Natural killer cell (primary cell): ENCODE data around the gene CCN5. TPM values are rescaled to one million over a fixed set of nuclear protein-coding genes. Genes with fewer than 3 reads are reported as not detected.

Experiments used
- ATAC-seq, 3 donors: fragments of 150-1000 bp in 2 of 3; fragments of 200-7000 bp in 1 of 3; cut with Tn5 transposase; 1 replicate in 1 of 3; 2 replicates in 2 of 3; pipeline ENCODE4 v1.10.0; 2021; ENCODE audit warnings: mild to moderate bottlenecking in 2 of 3, moderate library complexity in 2 of 3
- DNase-seq, 2 donors: peaks; one replicate each; pipeline versions ENCODE4 v3.0.0 to v3.0.0-alpha.2; 2013 to 2021; ENCODE audit warnings: mixed read lengths in 1 of 2
- H3K27ac ChIP-seq: one replicate; pipeline ENCODE4 v1.5.1; 2013; ENCODE audit warnings: mild to moderate bottlenecking, low read length
- H3K27me3 ChIP-seq: one replicate; pipeline ENCODE4 v1.6.1; 2013; ENCODE audit warnings: low read length; ENCODE audit not compliant: control insufficient read depth, insufficient read depth
- H3K36me3 ChIP-seq: one replicate; pipeline ENCODE4 v1.6.1; 2013; ENCODE audit warnings: low read length; ENCODE audit not compliant: control insufficient read depth, insufficient read depth
- H3K4me1 ChIP-seq: one replicate; pipeline ENCODE4 v1.6.1; 2013; ENCODE audit warnings: low read length; ENCODE audit not compliant: control insufficient read depth, insufficient read depth
- H3K4me3 ChIP-seq: one replicate; pipeline ENCODE4 v1.5.1; 2013; ENCODE audit warnings: low read length
- H3K9me3 ChIP-seq: one replicate; pipeline ENCODE4 v1.6.1; 2013; ENCODE audit warnings: low read length; ENCODE audit not compliant: control insufficient read depth, insufficient read depth
- H3K27ac Mint-ChIP-seq, 2 donors: one replicate each; pipeline ENCODE4 v1.8.0; 2022; ENCODE audit warnings: mild to moderate bottlenecking in 2 of 2, mixed read lengths in 2 of 2, moderate library complexity in 1 of 2
- H3K27me3 Mint-ChIP-seq, 2 donors: one replicate each; pipeline ENCODE4 v1.8.0; 2022; ENCODE audit warnings: low read depth in 2 of 2, mixed read lengths in 2 of 2
- H3K36me3 Mint-ChIP-seq: one replicate; pipeline ENCODE4 v1.8.0; 2022; ENCODE audit warnings: mixed read lengths
- H3K4me1 Mint-ChIP-seq, 2 donors: one replicate each; pipeline ENCODE4 v1.8.0; 2022; ENCODE audit warnings: mixed read lengths in 2 of 2
- H3K4me3 Mint-ChIP-seq: one replicate; pipeline ENCODE4 v1.8.0; 2022; ENCODE audit warnings: mild to moderate bottlenecking, moderate library complexity, mixed read lengths
- H3K9me3 Mint-ChIP-seq, 2 donors: one replicate each; pipeline ENCODE4 v1.8.0; 2022; ENCODE audit warnings: mixed read lengths in 2 of 2
- CTCF ChIP-seq: fragments of 200-600 bp; IDR thresholded peaks from one replicate; pipeline ENCODE4 v1.8.0; 2022; ENCODE audit warnings: antibody characterized with exemption
- WGBS: methylation state at CpG from one replicate; pipeline ENCODE4 v1.1.7; 2013; ENCODE audit warnings: missing lambda C conversion rate; ENCODE audit not compliant: insufficient coverage; 5-methylcytosine and 5-hydroxymethylcytosine counted together
- intact Hi-C: fragments of 100-400 bp; cut with micrococcal nuclease; formaldehyde crosslinking; loops from one replicate; pipeline ENCODE4 v1.14.2; 2022
- total RNA-seq, 4 donors: library from RNA; stranded (reverse); fragments of 120-200 nt in 1 of 4; gene quantifications; one replicate each; pipeline versions ENCODE4 v1.2.3 to v1.2.4, GENCODE V29; 2013 to 2022

The CCN5 gene
- total RNA-seq, 3 donors from 2014 or later (not counting 1 experiment from before 2014, with no cell fraction given), result not detected

DNA sequence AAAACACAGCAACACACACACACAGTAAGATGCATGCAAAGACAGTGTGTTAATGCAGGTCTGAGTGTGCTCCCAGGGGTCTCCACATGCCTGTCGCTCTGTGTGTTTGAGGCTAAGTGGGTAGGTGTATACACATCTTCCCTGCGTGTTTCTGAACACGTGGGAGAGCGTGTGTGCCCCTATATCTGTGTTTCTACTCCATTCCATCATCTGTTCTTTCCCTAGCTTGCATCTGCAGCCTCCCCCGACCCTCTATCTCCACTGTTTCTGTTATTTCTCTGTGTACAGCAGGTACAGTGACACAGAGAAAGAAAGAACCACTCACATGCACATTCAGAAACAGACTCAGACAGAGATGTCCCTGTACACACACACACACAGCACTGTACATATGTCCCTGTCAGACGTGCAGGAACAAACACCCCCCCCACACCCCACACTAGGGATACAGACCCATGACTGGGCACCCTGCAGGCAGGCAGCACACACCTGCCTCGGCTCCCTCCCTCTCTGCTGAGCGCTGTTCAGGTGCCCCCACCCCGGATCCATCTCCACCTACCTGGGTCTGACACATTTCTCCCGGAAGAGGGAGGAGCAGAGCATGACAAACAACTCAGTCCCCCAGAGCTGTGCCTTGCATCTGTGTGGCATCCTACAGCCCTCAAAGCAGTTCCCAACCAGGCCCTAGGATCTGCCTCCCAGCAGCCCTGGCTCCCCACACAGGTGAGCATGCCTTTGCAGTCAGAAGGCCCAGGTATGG lies 58.1 kb downstream of the CCN5 start:
- no peak overlapping the region for H3K27ac Mint-ChIP-seq
- DNase-seq (no peak), ATAC-seq (no peak)
- WGBS, result 58% methylated on average over 10 of the region's 10 CpGs
- no peaks in the 10 kb centered on the region for H3K4me1 Mint-ChIP-seq
- H3K36me3 Mint-ChIP-seq, result no peaks in the 10 kb centered on the region
- Histone ChIP-seq H3K4me1 (no peaks in the 10 kb centered on the region), H3K27me3 (peaks cover 2% of the 10 kb centered on the region), H3K36me3 (no peaks in the 10 kb centered on the region), H3K9me3 (no peaks in the 10 kb centered on the region), H3K4me3 (no peak overlapping the region), H3K27ac (no peak overlapping the region)
- intact Hi-C loops, result no loop called here
- TF ChIP-seq CTCF, result no peak
- no peaks in the 10 kb centered on the region for H3K9me3 Mint-ChIP-seq
- no peak overlapping the region for H3K4me3 Mint-ChIP-seq
- H3K27me3 Mint-ChIP-seq, result peaks cover 13 to 15% of the 10 kb centered on the region in 2 donors

- no peak overlapping the region for H3K27ac ChIP-seq
- Mint-ChIP-seq H3K4me3 (no peak overlapping the region), H3K36me3 (no peaks in the 10 kb centered on the region), H3K9me3 (no peaks in the 10 kb centered on the region), H3K4me1 (no peaks in the 10 kb centered on the region), H3K27ac (no peak overlapping the region), H3K27me3 (peaks cover 0 to 16% of the 10 kb centered on the region in 2 donors)
- H3K4me1 ChIP-seq, result no peaks in the 10 kb centered on the region
- H3K9me3 ChIP-seq, result no peaks in the 10 kb centered on the region
- no peak for ATAC-seq
- 25% methylated on average over 5 of the region's 7 CpGs for WGBS
- no peak for DNase-seq
- no peaks in the 10 kb centered on the region for H3K36me3 ChIP-seq
- no peaks in the 10 kb centered on the region for H3K27me3 ChIP-seq
- TF ChIP-seq CTCF, result no peak
- intact Hi-C loops, result no loop called here
- H3K4me3 ChIP-seq, result no peak overlapping the region
These were observed 61.8 kb downstream of the CCN5 start for GRCh38 chr20:44776980-44777379.

Other genes starting within 250 kb of the CCN5 start
- 10 to 100 TPM; 17.2 to 22.9 (median 22.5) TPM for gene TTPAL, start 239.5 kb upstream of the CCN5 start, total RNA-seq
- 10 to 100 TPM; 70.1 to 89.6 (median 78.6) TPM for gene SERINC3, start 193.3 kb upstream of the CCN5 start, total RNA-seq
- gene PKIG, start 132.8 kb upstream of the CCN5 start, total RNA-seq, result 1 to 10 TPM in 2 of 3 donors, under 1 TPM in 1; 0.82 to 1.5 (median 1.5) TPM
- 10 to 100 TPM; 71.7 to 94.2 (median 73.9) TPM for gene ADA, start 63.7 kb upstream of the CCN5 start, total RNA-seq
- not detected for gene KCNK15, start 30.5 kb downstream of the CCN5 start, total RNA-seq
- not detected for gene RIMS4, start 95.2 kb downstream of the CCN5 start, total RNA-seq
- gene YWHAB, start 170.3 kb downstream of the CCN5 start, total RNA-seq, result 100 to 1,000 TPM; 137 to 199 (median 179) TPM
- 10 to 100 TPM; 31.7 to 64.9 (median 48.1) TPM for gene PABPC1L, start 194.7 kb downstream of the CCN5 start, total RNA-seq
- gene TOMM34, start 245.0 kb downstream of the CCN5 start, total RNA-seq, result 1 to 10 TPM; 8.5 to 9.2 (median 8.8) TPM